ENCODE data around the gene SNUPN. TPM values are rescaled to one million over a fixed set of nuclear protein-coding genes. Genes with fewer than 3 reads are reported as not detected.
"Not testable (repeated sequence)": the region's sequence is repeated elsewhere in the genome, so short reads cannot be mapped to it uniquely, and the experiment has no call there.

The SNUPN gene
- total RNA-seq, 1 experiment from 2014 or later, result 28.0 TPM

DNA sequence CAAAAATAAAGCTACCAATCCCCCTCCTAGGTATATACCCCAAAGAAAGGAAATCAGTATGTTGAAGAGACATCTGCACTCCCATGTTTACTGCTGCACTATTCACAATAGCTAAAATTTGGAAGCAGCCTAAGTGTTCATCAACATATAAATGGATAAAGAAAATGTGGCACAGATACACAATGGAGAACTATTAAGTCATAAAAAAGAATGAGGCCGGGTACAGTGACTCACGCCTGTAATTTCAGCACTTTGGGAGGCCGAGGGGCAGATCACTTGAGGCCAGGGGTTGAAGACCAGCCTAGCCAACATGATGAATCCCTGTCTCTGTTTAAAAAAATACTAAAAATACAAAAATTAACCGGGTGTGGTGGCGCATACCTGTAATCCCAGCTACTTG is 36.5 kb downstream of the SNUPN start:
- intact Hi-C loops (cut with micrococcal nuclease; ENCODE audit: unreplicated experiment), result no loop called here
- no peak overlapping the region for H3K27ac Mint-ChIP-seq (ENCODE audit: unreplicated experiment)
- DNase-seq, result no peak
- no peak overlapping the region for H3K4me3 Mint-ChIP-seq (ENCODE audit: low read depth, unreplicated experiment)
- H3K27me3 Mint-ChIP-seq (ENCODE audit: unreplicated experiment), result no peaks in the 10 kb centered on the region
- peaks cover 6% of the 10 kb centered on the region for H3K36me3 Mint-ChIP-seq (ENCODE audit: insufficient read depth, unreplicated experiment)
- no peak for TF ChIP-seq CTCF (IDR thresholded peaks at IDR 0.05; ENCODE audit: unreplicated experiment)
- no peaks in the 10 kb centered on the region for H3K4me1 Mint-ChIP-seq (ENCODE audit: low read depth, unreplicated experiment)
- no peaks in the 10 kb centered on the region for H3K9me3 Mint-ChIP-seq (ENCODE audit: low read depth, unreplicated experiment)
- BruUV-seq (replicated peaks), result no TSS peak
- CTCF ChIA-PET, result no interaction called here

GRCh38 chr15:75586422-75586821 is 39.1 kb downstream of the SNUPN start:
- H3K9me3 Mint-ChIP-seq (ENCODE audit: low read depth, unreplicated experiment); BruUV-seq (replicated peaks); H3K36me3 Mint-ChIP-seq (ENCODE audit: insufficient read depth, unreplicated experiment); DNase-seq; H3K27ac Mint-ChIP-seq (ENCODE audit: unreplicated experiment); CTCF ChIA-PET; H3K4me1 Mint-ChIP-seq (ENCODE audit: low read depth, unreplicated experiment); intact Hi-C loops (cut with micrococcal nuclease; ENCODE audit: unreplicated experiment); H3K27me3 Mint-ChIP-seq (ENCODE audit: unreplicated experiment); H3K4me3 Mint-ChIP-seq (ENCODE audit: low read depth, unreplicated experiment): not testable (repeated sequence)

GRCh38 chr15:75584121-75584520 is 41.4 kb downstream of the SNUPN start:
- no peak for TF ChIP-seq CTCF (IDR thresholded peaks at IDR 0.05; ENCODE audit: unreplicated experiment)
- Mint-ChIP-seq H3K27ac (ENCODE audit: unreplicated experiment) (no peak overlapping the region), H3K4me1 (ENCODE audit: low read depth, unreplicated experiment) (no peaks in the 10 kb centered on the region), H3K27me3 (ENCODE audit: unreplicated experiment) (no peaks in the 10 kb centered on the region), H3K36me3 (ENCODE audit: insufficient read depth, unreplicated experiment) (peaks cover 8% of the 10 kb centered on the region), H3K4me3 (ENCODE audit: low read depth, unreplicated experiment) (no peak overlapping the region), H3K9me3 (ENCODE audit: low read depth, unreplicated experiment) (no peaks in the 10 kb centered on the region)
- CTCF ChIA-PET, result interaction anchor here (0.7 kb wide), 1 partner anchor 115 kb away, joined by 6 read pairs; no protein-coding TSS in a partner anchor
- DNase-seq, result no peak
- intact Hi-C loops (cut with micrococcal nuclease; ENCODE audit: unreplicated experiment), result no loop called here
- BruUV-seq (replicated peaks), result no TSS peak

DNA sequence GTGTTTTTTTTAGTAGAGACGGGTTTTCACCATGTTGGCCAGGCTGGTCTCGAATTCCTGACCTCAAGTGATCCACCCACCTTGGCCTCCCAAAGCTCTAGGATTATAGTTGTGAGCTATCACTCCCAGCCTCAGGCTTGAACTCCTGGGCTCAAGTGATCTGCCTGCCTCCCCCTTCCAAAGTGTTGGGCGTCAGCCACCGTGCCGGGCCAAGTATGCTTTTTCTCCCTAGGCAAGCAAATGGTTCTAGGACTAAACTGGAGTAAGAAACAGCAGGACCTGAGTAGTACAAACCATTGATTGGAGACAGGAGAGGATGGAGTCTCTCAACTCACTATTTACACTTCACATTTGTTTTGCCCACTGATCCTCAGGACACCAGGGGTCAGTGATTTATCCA is 41.8 kb downstream of the SNUPN start:
- no TSS peak for BruUV-seq (replicated peaks)
- DNase-seq, result no peak
- intact Hi-C loops (cut with micrococcal nuclease; ENCODE audit: unreplicated experiment), result no loop called here
- Mint-ChIP-seq H3K9me3 (ENCODE audit: low read depth, unreplicated experiment) (no peaks in the 10 kb centered on the region), H3K4me3 (ENCODE audit: low read depth, unreplicated experiment) (no peak overlapping the region), H3K27me3 (ENCODE audit: unreplicated experiment) (no peaks in the 10 kb centered on the region), H3K36me3 (ENCODE audit: insufficient read depth, unreplicated experiment) (peaks cover 13% of the 10 kb centered on the region), H3K27ac (ENCODE audit: unreplicated experiment) (no peak overlapping the region), H3K4me1 (ENCODE audit: low read depth, unreplicated experiment) (no peaks in the 10 kb centered on the region)
- CTCF ChIA-PET, result interaction anchor here (0.7 kb wide), 1 partner anchor 114 kb away, joined by 6 read pairs; no protein-coding TSS in a partner anchor
- no peak for TF ChIP-seq CTCF (IDR thresholded peaks at IDR 0.05; ENCODE audit: unreplicated experiment)

- BruUV-seq (replicated peaks); H3K4me1 Mint-ChIP-seq (ENCODE audit: low read depth, unreplicated experiment); H3K27me3 Mint-ChIP-seq (ENCODE audit: unreplicated experiment); intact Hi-C loops (cut with micrococcal nuclease; ENCODE audit: unreplicated experiment); H3K9me3 Mint-ChIP-seq (ENCODE audit: low read depth, unreplicated experiment); DNase-seq; H3K4me3 Mint-ChIP-seq (ENCODE audit: low read depth, unreplicated experiment); CTCF ChIA-PET; H3K27ac Mint-ChIP-seq (ENCODE audit: unreplicated experiment): not testable (repeated sequence)
- H3K36me3 Mint-ChIP-seq (ENCODE audit: insufficient read depth, unreplicated experiment), result peaks cover 20% of the 10 kb centered on the region
Observed at GRCh38 chr15:75582943-75583342, 42.6 kb downstream of the SNUPN start.
